HUES6 (cell line): ENCODE results near the gene ATG2B.

Experiments used
- H3K27ac ChIP-seq: 2 replicates; pipeline ENCODE4 v1.7.0; 2013; ENCODE audit warnings: low read depth, mild to moderate bottlenecking, low read length, inconsistent platforms
- H3K27me3 ChIP-seq: 2 replicates; pipeline ENCODE4 v1.6.1; 2013; ENCODE audit warnings: low read length; ENCODE audit not compliant: control insufficient read depth, insufficient read depth
- H3K36me3 ChIP-seq: 2 replicates; pipeline ENCODE4 v1.6.1; 2013; ENCODE audit warnings: low read length; ENCODE audit not compliant: control insufficient read depth, insufficient read depth
- H3K4me1 ChIP-seq: 2 replicates; pipeline ENCODE4 v1.6.1; 2013; ENCODE audit warnings: low read length; ENCODE audit not compliant: control insufficient read depth, insufficient read depth
- H3K4me3 ChIP-seq: 2 replicates; pipeline ENCODE4 v1.5.1; 2013; ENCODE audit warnings: low read depth, low read length
- H3K9ac ChIP-seq: one replicate; pipeline ENCODE4 v1.6.1; 2013; ENCODE audit warnings: mild to moderate bottlenecking, low read length
- H3K9me3 ChIP-seq: 2 replicates; pipeline ENCODE4 v1.6.1; 2013; ENCODE audit warnings: low read depth, low read length; ENCODE audit not compliant: control insufficient read depth, insufficient read depth

Gene ATG2B

GRCh38 chr14:96309896-96310330 lies 53.2 kb downstream of the ATG2B start:
- Histone ChIP-seq H3K9me3 (no peaks in the 10 kb centered on the region), H3K36me3 (peaks cover 47% of the 10 kb centered on the region), H3K27ac (no peak overlapping the region), H3K4me3 (no peak overlapping the region), H3K4me1 (no peaks in the 10 kb centered on the region), H3K27me3 (no peaks in the 10 kb centered on the region), H3K9ac (no peak overlapping the region)

GRCh38 chr14:96309133-96309895 lies 53.8 kb downstream of the ATG2B start:
- Histone ChIP-seq H3K36me3 (peaks cover 47% of the 10 kb centered on the region), H3K27ac (no peak overlapping the region), H3K9ac (no peak overlapping the region), H3K4me1 (no peaks in the 10 kb centered on the region), H3K27me3 (no peaks in the 10 kb centered on the region), H3K9me3 (no peaks in the 10 kb centered on the region), H3K4me3 (no peak overlapping the region)

GRCh38 chr14:96307434-96307833 lies 55.7 kb downstream of the ATG2B start:
- peaks cover 48% of the 10 kb centered on the region for H3K36me3 ChIP-seq
- H3K4me3 ChIP-seq: no peak overlapping the region
- H3K27me3 ChIP-seq: no peaks in the 10 kb centered on the region
- H3K27ac ChIP-seq: no peak overlapping the region
- no peak overlapping the region for H3K9ac ChIP-seq
- H3K4me1 ChIP-seq: no peaks in the 10 kb centered on the region
- no peaks in the 10 kb centered on the region for H3K9me3 ChIP-seq

- no peak overlapping the region for H3K9ac ChIP-seq
- no peaks in the 10 kb centered on the region for H3K9me3 ChIP-seq
- H3K4me3 ChIP-seq: no peak overlapping the region
- no peak overlapping the region for H3K27ac ChIP-seq
- H3K36me3 ChIP-seq: peaks cover 36% of the 10 kb centered on the region
- H3K4me1 ChIP-seq: no peaks in the 10 kb centered on the region
- no peaks in the 10 kb centered on the region for H3K27me3 ChIP-seq
Observed at GRCh38 chr14:96304956-96305355, 58.2 kb downstream of the ATG2B start.

GRCh38 chr14:96303981-96304380 lies 59.2 kb downstream of the ATG2B start:
- Histone ChIP-seq H3K9me3 (no peaks in the 10 kb centered on the region), H3K27me3 (no peaks in the 10 kb centered on the region), H3K4me1 (no peaks in the 10 kb centered on the region), H3K4me3 (no peak overlapping the region), H3K9ac (no peak overlapping the region), H3K27ac (no peak overlapping the region), H3K36me3 (peaks cover 34% of the 10 kb centered on the region)

GRCh38 chr14:96299441-96299840 lies 63.7 kb downstream of the ATG2B start:
- Histone ChIP-seq H3K4me3 (no peak overlapping the region), H3K36me3 (peaks cover 26% of the 10 kb centered on the region), H3K27me3 (no peaks in the 10 kb centered on the region), H3K27ac (no peak overlapping the region), H3K9me3 (no peaks in the 10 kb centered on the region), H3K4me1 (no peaks in the 10 kb centered on the region), H3K9ac (no peak overlapping the region)

GRCh38 chr14:96297997-96298515 lies 65.1 kb downstream of the ATG2B start:
- Histone ChIP-seq H3K36me3 (peaks cover 20% of the 10 kb centered on the region), H3K27ac (no peak overlapping the region), H3K27me3 (no peaks in the 10 kb centered on the region), H3K9ac (no peak overlapping the region), H3K4me1 (no peaks in the 10 kb centered on the region), H3K4me3 (no peak overlapping the region), H3K9me3 (no peaks in the 10 kb centered on the region)

GRCh38 chr14:96297000-96297399 lies 66.1 kb downstream of the ATG2B start:
- H3K36me3 ChIP-seq: peaks cover 19% of the 10 kb centered on the region
- H3K27ac ChIP-seq: no peak overlapping the region
- H3K4me1 ChIP-seq: no peaks in the 10 kb centered on the region
- no peaks in the 10 kb centered on the region for H3K27me3 ChIP-seq
- no peak overlapping the region for H3K9ac ChIP-seq
- H3K9me3 ChIP-seq: no peaks in the 10 kb centered on the region
- H3K4me3 ChIP-seq: no peak overlapping the region

GRCh38 chr14:96294246-96294645 lies 68.9 kb downstream of the ATG2B start:
- no peaks in the 10 kb centered on the region for H3K4me1 ChIP-seq
- no peak overlapping the region for H3K27ac ChIP-seq
- H3K9ac ChIP-seq: no peak overlapping the region

GRCh38 chr14:96287856-96288255 lies 75.3 kb downstream of the ATG2B start:
- H3K9me3 ChIP-seq: no peaks in the 10 kb centered on the region
- H3K9ac ChIP-seq: no peak overlapping the region
- H3K4me3 ChIP-seq: no peak overlapping the region
- no peaks in the 10 kb centered on the region for H3K27me3 ChIP-seq
- H3K4me1 ChIP-seq: no peaks in the 10 kb centered on the region
- H3K36me3 ChIP-seq: peaks cover 47% of the 10 kb centered on the region
- no peak overlapping the region for H3K27ac ChIP-seq

More at GRCh38 chr14:96294246-96294645, 68.9 kb downstream of the ATG2B start:
- peaks cover 30% of the 10 kb centered on the region for H3K36me3 ChIP-seq
- no peak overlapping the region for H3K4me3 ChIP-seq
- H3K27me3 ChIP-seq: no peaks in the 10 kb centered on the region
- H3K9me3 ChIP-seq: no peaks in the 10 kb centered on the region

GRCh38 chr14:96286251-96286650 lies 76.9 kb downstream of the ATG2B start:
- peaks cover 47% of the 10 kb centered on the region for H3K36me3 ChIP-seq
- H3K4me3 ChIP-seq: no peak overlapping the region
- H3K27ac ChIP-seq: no peak overlapping the region
- no peaks in the 10 kb centered on the region for H3K27me3 ChIP-seq
- no peak overlapping the region for H3K9ac ChIP-seq
- no peaks in the 10 kb centered on the region for H3K9me3 ChIP-seq
- H3K4me1 ChIP-seq: no peaks in the 10 kb centered on the region
